AG04450 (cell line): ENCODE data around the gene CLDN9. TPM values are rescaled to one million over a fixed set of nuclear protein-coding genes. Genes with fewer than 3 reads are reported as not detected.

Experiments used
- CTCF ChIA-PET: fragments of 300-600, 350-600 bp; formaldehyde crosslinking; extraction: SDS; loops from one replicate; lab custom pipeline; 2022; ENCODE audit warnings: antibody characterized with exemption, inconsistent platforms; lab: Charles Lee
- POLR2A ChIA-PET: fragments of 350-600 bp; formaldehyde crosslinking; extraction: SDS; loops from one replicate; lab custom pipeline; 2021; ENCODE audit warnings: antibody characterized with exemption, inconsistent platforms; lab: Yijun Ruan, JAX
- DNase-seq: peaks from one replicate; pipeline ENCODE4 v3.0.0-alpha.2; 2011; ENCODE audit warnings: low read depth, low spot score
- H3K27ac ChIP-seq: one replicate; pipeline ENCODE4 v1.5.1; 2012; ENCODE audit warnings: low read depth, low read length, control low read depth
- H3K27me3 ChIP-seq: one replicate; pipeline ENCODE4 v1.6.0; 2012; ENCODE audit warnings: low read length; ENCODE audit not compliant: control insufficient read depth, insufficient read depth
- H3K4me3 ChIP-seq: 2 replicates; pipeline ENCODE4 v1.5.1; 2011; ENCODE audit warnings: mild to moderate bottlenecking, low read depth, low read length, control low read depth
- H3K9me3 ChIP-seq: 2 replicates; pipeline ENCODE4 v1.5.1; 2012; ENCODE audit warnings: low read length; ENCODE audit not compliant: control insufficient read depth, insufficient read depth
- CTCF ChIP-seq: IDR thresholded peaks from 2 replicates; pipeline ENCODE4 v1.5.1; 2011; ENCODE audit warnings: low read depth, low read length, control low read depth, inconsistent platforms
- polyA minus RNA-seq: library from RNA; depleted of rRNA, polyadenylated mRNA; stranded (reverse); fragments of >200 nt; gene quantifications from 2 replicates; pipeline ENCODE4 v1.2.3, GENCODE V29; 2011; rRNA and poly(A)+ RNA removed
- polyA plus RNA-seq: library from polyadenylated mRNA; depleted of rRNA; stranded (reverse); fragments of >200 nt; gene quantifications from 2 replicates; pipeline ENCODE4 v1.2.3, GENCODE V29; 2011; rRNA removed

Gene CLDN9
- polyA plus RNA-seq (not detected in 2 replicates), polyA minus RNA-seq (not detected in 2 replicates)

GRCh38 chr16:3012828-3013420 is at the start of gene CLDN9:
Gene CLDN9 (plus strand): TSS chr16:3012923. CDS start chr16:3013363, 440 bp downstream.
- ChIA-PET POLR2A (interaction anchor here (1.7 kb wide), 1 partner anchor 9 kb away, joined by 7 read pairs; no protein-coding TSS in a partner anchor), CTCF (interaction anchor here (1.0 kb wide), 1 partner anchor 15 kb away, joined by 3 read pairs; no protein-coding TSS in a partner anchor)
- no peaks in the 10 kb centered on the region; the same call in 1 of the 2 replicates for H3K9me3 ChIP-seq
- peaks cover 52% of the 10 kb centered on the region for H3K27me3 ChIP-seq
- no peak for DNase-seq
- H3K27ac ChIP-seq: no peak within 1 kb of the TSS
- no peak within 1 kb of the TSS for H3K4me3 ChIP-seq
- TF ChIP-seq CTCF: no peak

GRCh38 chr16:2963074-2963722 is 49.5 kb upstream of the CLDN9 start:
- ChIA-PET CTCF (interaction anchor here (1.4 kb wide), 1 partner anchor 24 kb away, joined by 3 read pairs; no protein-coding TSS in a partner anchor), POLR2A (no interaction called here)
- DNase-seq: no peak
- Histone ChIP-seq H3K4me3 (peak overlapping the region; percentile 41), H3K27me3 (peaks cover 37% of the 10 kb centered on the region), H3K9me3 (peaks cover 4% of the 10 kb centered on the region; the same call in 1 of the 2 replicates), H3K27ac (no peak overlapping the region)
- TF ChIP-seq CTCF: no peak

GRCh38 chr16:2963723-2964474 is 48.8 kb upstream of the CLDN9 start, which contains the start of gene KREMEN2:
Gene KREMEN2 (plus strand): TSS chr16:2964275. CDS start chr16:2964521, 246 bp downstream.
- POLR2A ChIA-PET: no interaction called here
- Histone ChIP-seq H3K4me3 (peak within 1 kb of the TSS; percentile 41), H3K27ac (no peak within 1 kb of the TSS), H3K9me3 (peaks cover 4% of the 10 kb centered on the region; the same call in 1 of the 2 replicates), H3K27me3 (peaks cover 37% of the 10 kb centered on the region)
- DNase-seq: no peak
- TF ChIP-seq CTCF: no peak
- CTCF ChIA-PET: interaction anchor here (1.3 kb wide), 1 partner anchor 37 kb away, joined by 6 read pairs; no protein-coding TSS in a partner anchor

- CTCF ChIA-PET: interaction anchor here (1.3 kb wide), 1 partner anchor 37 kb away, joined by 6 read pairs; no protein-coding TSS in a partner anchor
- Histone ChIP-seq H3K4me3 (peak overlapping the region; percentile 41; the same call in 1 of the 2 replicates), H3K27ac (no peak overlapping the region), H3K9me3 (peaks cover 4% of the 10 kb centered on the region; the same call in 1 of the 2 replicates), H3K27me3 (peaks cover 37% of the 10 kb centered on the region)
- POLR2A ChIA-PET: no interaction called here
- DNase-seq: no peak
- TF ChIP-seq CTCF: no peak
Observed at GRCh38 chr16:2964475-2965336, 48.0 kb upstream of the CLDN9 start.
